CD14-positive monocyte (primary cell): ENCODE data around the gene PCDHGB7. TPM values are rescaled to one million over a fixed set of nuclear protein-coding genes. Genes with fewer than 3 reads are reported as not detected.
A peak's percentile ranks its signal among the peaks of the same experiment; 100 is the strongest.

Experiments used
- DNase-seq, 3 donors: peaks; one replicate each; pipeline ENCODE4 v3.0.0-alpha.2; 2011 to 2022
- H2AFZ ChIP-seq: 2 replicates; pipeline ENCODE4 v1.6.0; 2012; ENCODE audit warnings: mild to moderate bottlenecking, low read depth, low read length, inconsistent platforms; ENCODE audit not compliant: insufficient read depth, poor library complexity, severe bottlenecking
- H3K27ac ChIP-seq, 2 donors: 1 replicate in 1 of 2; 2 replicates in 1 of 2; pipeline ENCODE4 v1.5.1; 2012 to 2013; ENCODE audit warnings: low read length in 2 of 2, control low read depth in 1 of 2, inconsistent platforms in 1 of 2, low read depth in 1 of 2, mild to moderate bottlenecking in 1 of 2
- H3K27me3 ChIP-seq, 2 donors: one replicate each; pipeline versions ENCODE4 v1.6.0 to v1.6.1; 2011 to 2013; ENCODE audit warnings: low read length in 2 of 2; ENCODE audit not compliant: control insufficient read depth in 2 of 2, insufficient read depth in 2 of 2
- H3K36me3 ChIP-seq, 2 donors: replicated peaks in 1 of 2; 1 replicate in 1 of 2; 2 replicates in 1 of 2; pipeline versions ENCODE4 v1.5.1 to v1.6.1; 2012 to 2013; ENCODE audit warnings: low read length in 2 of 2, control low read depth in 1 of 2, inconsistent platforms in 1 of 2, mild to moderate bottlenecking in 1 of 2; ENCODE audit not compliant: insufficient read depth in 2 of 2, control insufficient read depth in 1 of 2
- H3K4me1 ChIP-seq, 2 donors: 1 replicate in 1 of 2; 2 replicates in 1 of 2; pipeline versions ENCODE4 v1.5.1 to v1.6.1; 2012 to 2013; ENCODE audit warnings: low read length in 2 of 2, control low read depth in 1 of 2, inconsistent platforms in 1 of 2, mild to moderate bottlenecking in 1 of 2, moderate library complexity in 1 of 2; ENCODE audit not compliant: insufficient read depth in 2 of 2, control insufficient read depth in 1 of 2
- H3K4me2 ChIP-seq: replicated peaks from 2 replicates; pipeline ENCODE3; 2012; ENCODE audit warnings: low read length, moderate library complexity, mild to moderate bottlenecking; ENCODE audit not compliant: poor library complexity, severe bottlenecking; ENCODE audit errors: extremely low read depth
- H3K4me3 ChIP-seq, 3 experiments: fragments of 200-600 bp in 1 of 3; sonication (generic) in 1 of 3; replicated peaks in 1 of 3; 1 replicate in 2 of 3; 2 replicates in 1 of 3; pipeline ENCODE4 v1.5.1; 2011 to 2013; ENCODE audit warnings: low read length in 3 of 3, mild to moderate bottlenecking in 3 of 3, control low read depth in 2 of 3, low read depth in 2 of 3, inconsistent platforms in 1 of 3, moderate library complexity in 1 of 3
- H3K79me2 ChIP-seq: 2 replicates; pipeline ENCODE4 v1.6.0; 2012; ENCODE audit warnings: mild to moderate bottlenecking, control low read depth, inconsistent platforms, low read length, moderate library complexity; ENCODE audit not compliant: insufficient read depth
- H3K9ac ChIP-seq: 2 replicates; pipeline ENCODE4 v1.6.0; 2017; ENCODE audit warnings: low read length, mild to moderate bottlenecking; ENCODE audit not compliant: insufficient read depth, poor library complexity, severe bottlenecking
- H3K9me3 ChIP-seq, 2 donors: replicated peaks in 1 of 2; 1 replicate in 1 of 2; 2 replicates in 1 of 2; pipeline versions ENCODE4 v1.5.1 to v1.6.1; 2012 to 2013; ENCODE audit warnings: low read length in 2 of 2, control low read depth in 1 of 2; ENCODE audit not compliant: control insufficient read depth in 1 of 2, insufficient read depth in 1 of 2
- H4K20me1 ChIP-seq: 2 replicates; pipeline ENCODE4 v1.6.0; 2012; ENCODE audit warnings: mild to moderate bottlenecking, low read length, control low read depth, moderate library complexity; ENCODE audit not compliant: insufficient read depth
- H3K27ac Mint-ChIP-seq, 7 donors: one replicate each; pipeline ENCODE4 v1.8.0; 2020; ENCODE audit warnings: mild to moderate bottlenecking in 7 of 7, mixed read lengths in 7 of 7, moderate library complexity in 6 of 7, inconsistent platforms in 2 of 7
- H3K27me3 Mint-ChIP-seq, 3 donors: one replicate each; pipeline ENCODE4 v1.8.0; 2021 to 2022; ENCODE audit warnings: low read depth in 3 of 3, mild to moderate bottlenecking in 3 of 3, mixed read lengths in 3 of 3, moderate library complexity in 3 of 3, inconsistent platforms in 1 of 3
- H3K36me3 Mint-ChIP-seq, 2 donors: one replicate each; pipeline ENCODE4 v1.8.0; 2020; ENCODE audit warnings: mixed read lengths in 2 of 2, inconsistent platforms in 1 of 2, mild to moderate bottlenecking in 1 of 2
- H3K4me1 Mint-ChIP-seq: one replicate; pipeline ENCODE4 v1.8.0; 2020; ENCODE audit warnings: mild to moderate bottlenecking, mixed read lengths
- H3K4me3 Mint-ChIP-seq, 2 donors: one replicate each; pipeline ENCODE4 v1.8.0; 2020; ENCODE audit warnings: mild to moderate bottlenecking in 2 of 2, mixed read lengths in 2 of 2, moderate library complexity in 1 of 2
- H3K9me3 Mint-ChIP-seq, 7 donors: one replicate each; pipeline ENCODE4 v1.8.0; 2020 to 2022; ENCODE audit warnings: mixed read lengths in 7 of 7, mild to moderate bottlenecking in 6 of 7, moderate library complexity in 6 of 7, inconsistent platforms in 2 of 7
- WGBS: methylation state at CpG from one replicate; pipeline ENCODE4 v1.1.5; 2013; ENCODE audit warnings: missing lambda C conversion rate; ENCODE audit not compliant: insufficient coverage; 5-methylcytosine and 5-hydroxymethylcytosine counted together
- intact Hi-C, 2 donors: fragments of 100-400 bp; cut with micrococcal nuclease; formaldehyde crosslinking; loops; one replicate each; pipeline versions ENCODE4 v1.15.0 to v1.15.1; 2023
- polyA plus RNA-seq, 3 donors: library from polyadenylated mRNA; depleted of rRNA in 1 of 3; unstranded in 2 of 3; stranded (reverse) in 1 of 3; fragments of 300-500 nt in 2 of 3; fragments of >200 nt in 1 of 3; fragmentation: Illumina TruSeq in 2 of 3; gene quantifications; 1 replicate in 2 of 3; 2 replicates in 1 of 3; pipeline ENCODE4 v1.2.3, GENCODE V29; 2012 to 2021
- TF ChIP-seq, protein P1 (sequence below): fragments of 200-600 bp; IDR thresholded peaks from one replicate; pipeline ENCODE4 v1.8.0; 2022; ENCODE audit warnings: antibody characterized with exemption, mild to moderate bottlenecking

PCDHGB7 gene
- polyA plus RNA-seq, 3 donors, result 0.04 TPM; not detected in 2

DNA sequence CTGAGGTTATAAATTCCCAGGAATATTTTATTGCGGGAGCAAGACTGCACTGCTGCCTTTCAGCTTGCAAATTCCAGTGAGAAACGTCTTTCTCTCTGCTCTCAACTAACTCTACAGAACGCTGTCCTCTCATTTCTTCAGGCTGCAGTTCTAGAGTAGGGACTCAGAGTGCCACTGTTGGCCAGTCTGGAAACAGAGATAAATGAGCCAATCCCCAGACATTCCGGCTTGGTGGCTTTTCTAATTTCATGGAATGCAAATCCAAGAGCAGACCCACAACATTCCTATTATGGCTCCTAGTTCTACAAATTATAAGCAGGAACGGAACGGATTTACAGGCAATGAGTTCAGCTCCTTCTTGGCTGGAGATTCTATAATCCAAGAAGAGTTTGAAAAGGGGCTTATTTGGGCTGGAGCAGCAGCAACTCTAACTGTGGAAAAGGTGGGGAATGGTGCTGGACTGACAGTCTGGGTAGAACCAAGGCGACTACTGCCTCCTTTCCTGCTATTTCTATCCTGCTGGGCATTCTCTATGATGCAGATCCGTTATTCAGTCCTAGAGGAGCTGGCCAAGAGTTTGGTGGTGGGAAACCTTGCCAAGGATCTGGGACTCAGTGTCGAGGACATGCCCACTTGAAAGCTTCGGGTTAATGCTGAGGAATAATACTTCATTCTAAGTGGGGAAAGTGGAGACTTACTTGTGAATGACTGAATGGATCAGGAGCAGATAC lies 22.1 kb downstream of the PCDHGB7 start:
- no peaks in the 10 kb centered on the region for H3K4me1 ChIP-seq
- no peaks in the 10 kb centered on the region for H4K20me1 ChIP-seq
- no peak for DNase-seq
- no peak overlapping the region for H3K4me3 Mint-ChIP-seq
- H3K79me2 ChIP-seq, result no peaks in the 10 kb centered on the region
- intact Hi-C loops, result no loop called here
- H3K9me3 Mint-ChIP-seq, result peaks cover 2 to 41% (median 14%) of the 10 kb centered on the region in 7 donors
- WGBS, result 85% methylated on average over 7 of the region's 10 CpGs
- H3K4me1 Mint-ChIP-seq, result no peaks in the 10 kb centered on the region
- H3K27ac ChIP-seq, result no peak overlapping the region
- no peak overlapping the region for H3K27ac Mint-ChIP-seq
- TF ChIP-seq, protein P1, sequence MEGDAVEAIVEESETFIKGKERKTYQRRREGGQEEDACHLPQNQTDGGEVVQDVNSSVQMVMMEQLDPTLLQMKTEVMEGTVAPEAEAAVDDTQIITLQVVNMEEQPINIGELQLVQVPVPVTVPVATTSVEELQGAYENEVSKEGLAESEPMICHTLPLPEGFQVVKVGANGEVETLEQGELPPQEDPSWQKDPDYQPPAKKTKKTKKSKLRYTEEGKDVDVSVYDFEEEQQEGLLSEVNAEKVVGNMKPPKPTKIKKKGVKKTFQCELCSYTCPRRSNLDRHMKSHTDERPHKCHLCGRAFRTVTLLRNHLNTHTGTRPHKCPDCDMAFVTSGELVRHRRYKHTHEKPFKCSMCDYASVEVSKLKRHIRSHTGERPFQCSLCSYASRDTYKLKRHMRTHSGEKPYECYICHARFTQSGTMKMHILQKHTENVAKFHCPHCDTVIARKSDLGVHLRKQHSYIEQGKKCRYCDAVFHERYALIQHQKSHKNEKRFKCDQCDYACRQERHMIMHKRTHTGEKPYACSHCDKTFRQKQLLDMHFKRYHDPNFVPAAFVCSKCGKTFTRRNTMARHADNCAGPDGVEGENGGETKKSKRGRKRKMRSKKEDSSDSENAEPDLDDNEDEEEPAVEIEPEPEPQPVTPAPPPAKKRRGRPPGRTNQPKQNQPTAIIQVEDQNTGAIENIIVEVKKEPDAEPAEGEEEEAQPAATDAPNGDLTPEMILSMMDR, result no peak
- no peak overlapping the region for H3K4me3 ChIP-seq
- H3K27me3 ChIP-seq, result peaks cover 11 to 34% of the 10 kb centered on the region in 2 donors
- no peaks in the 10 kb centered on the region for H3K36me3 ChIP-seq
- H3K4me2 ChIP-seq, result no peak overlapping the region
- H3K9ac ChIP-seq, result no peak overlapping the region
- H3K9me3 ChIP-seq, result peaks cover 10 to 18% of the 10 kb centered on the region in 2 donors
- H2AFZ ChIP-seq, result no peak overlapping the region
- no peaks in the 10 kb centered on the region for H3K36me3 Mint-ChIP-seq
- peaks cover 6 to 27% (median 13%) of the 10 kb centered on the region in 3 donors for H3K27me3 Mint-ChIP-seq

DNA sequence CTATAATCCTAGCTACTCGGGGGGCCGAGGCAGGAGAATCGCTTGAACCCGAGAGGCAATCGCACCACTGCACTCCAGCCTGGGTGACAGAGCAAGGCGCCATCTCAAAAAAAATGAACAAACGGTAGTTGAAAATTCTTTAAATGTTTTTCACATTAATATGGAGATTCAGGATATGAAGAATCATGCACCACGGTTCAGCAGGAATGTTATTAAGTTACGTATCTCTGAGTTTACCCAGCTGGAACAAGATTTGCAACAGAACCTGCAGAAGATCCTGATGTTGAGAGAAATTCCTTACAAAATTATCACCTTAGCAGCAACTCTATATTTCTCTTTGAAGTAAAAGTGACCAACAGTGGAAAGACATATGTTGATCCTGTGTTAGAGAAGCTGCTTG lies 22.9 kb downstream of the PCDHGB7 start:
- no peaks in the 10 kb centered on the region for H3K36me3 ChIP-seq
- H3K9me3 ChIP-seq, result peaks cover 10 to 18% of the 10 kb centered on the region in 2 donors
- H3K27me3 ChIP-seq, result peaks cover 10 to 28% of the 10 kb centered on the region in 2 donors
- H3K27ac ChIP-seq, result no peak overlapping the region
- WGBS, result 100% methylated on average over 2 of the region's 9 CpGs
- no peak overlapping the region for H3K9ac ChIP-seq
- no peak overlapping the region for H2AFZ ChIP-seq
- DNase-seq, result no peak
- no peaks in the 10 kb centered on the region for H3K36me3 Mint-ChIP-seq
- H3K9me3 Mint-ChIP-seq, result peaks cover 2 to 41% (median 14%) of the 10 kb centered on the region in 7 donors
- peaks cover 6 to 27% (median 12%) of the 10 kb centered on the region in 3 donors for H3K27me3 Mint-ChIP-seq
- intact Hi-C loops, result no loop called here
- no peaks in the 10 kb centered on the region for H3K4me1 ChIP-seq
- no peak overlapping the region for H3K4me3 ChIP-seq
- no peaks in the 10 kb centered on the region for H3K4me1 Mint-ChIP-seq
- peak overlapping the region in 2 of 7 donors; percentile 37 to 59 for H3K27ac Mint-ChIP-seq
- no peak overlapping the region for H3K4me2 ChIP-seq
- no peaks in the 10 kb centered on the region for H3K79me2 ChIP-seq
- no peak overlapping the region for H3K4me3 Mint-ChIP-seq
- no peaks in the 10 kb centered on the region for H4K20me1 ChIP-seq
- TF ChIP-seq, protein P1, result no peak
